Loucy (cell line): ENCODE results near the gene INTS1.

Source experiments
- CTCF ChIP-seq: fragments of 200-600 bp; sonication (generic); conservative IDR thresholded peaks from 2 replicates; pipeline ENCODE4 v1.5.1; 2014; ENCODE audit warnings: mild to moderate bottlenecking, antibody characterized with exemption, low read length
- EZH2phosphoT487 ChIP-seq: fragments of 200-600 bp; IDR thresholded peaks from 2 replicates; pipeline ENCODE4 v1.6.1; 2018; ENCODE audit warnings: antibody characterized with exemption, mild to moderate bottlenecking, moderate library complexity, borderline replicate concordance

GRCh38 chr7:1427064-1427657 is 77.0 kb downstream of the INTS1 start:
- TF ChIP-seq CTCF (no peak), EZH2phosphoT487 (no peak)
